GM19025 (cell line): ENCODE data around the gene ALK.

Experiments used
- ATAC-seq: cut with Tn5 transposase; IDR thresholded peaks from one replicate; pipeline ENCODE4 v1.9.1; 2021; ENCODE audit warnings: mild to moderate bottlenecking, low read depth, moderate library complexity; ENCODE audit not compliant: unreplicated experiment

Gene ALK

DNA sequence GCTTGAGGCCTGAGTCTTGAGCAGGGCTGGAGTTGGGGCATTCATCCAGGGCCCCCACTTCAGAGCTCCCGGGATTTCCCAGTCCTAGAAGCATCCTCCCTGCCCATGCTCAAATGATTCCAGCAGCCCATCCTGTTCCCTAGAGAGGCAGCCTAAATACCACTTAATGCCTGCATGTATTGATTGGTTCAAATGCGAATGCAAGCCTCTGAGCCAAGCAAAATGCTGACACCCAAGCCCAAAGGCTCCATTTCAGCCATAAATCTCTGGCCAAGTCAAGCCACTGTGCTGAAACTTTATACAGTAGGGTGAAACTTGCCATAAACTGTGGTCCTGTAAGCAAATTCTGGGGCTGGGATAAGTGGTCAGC lies 526.4 kb downstream of the ALK start:
- no peak for ATAC-seq

DNA sequence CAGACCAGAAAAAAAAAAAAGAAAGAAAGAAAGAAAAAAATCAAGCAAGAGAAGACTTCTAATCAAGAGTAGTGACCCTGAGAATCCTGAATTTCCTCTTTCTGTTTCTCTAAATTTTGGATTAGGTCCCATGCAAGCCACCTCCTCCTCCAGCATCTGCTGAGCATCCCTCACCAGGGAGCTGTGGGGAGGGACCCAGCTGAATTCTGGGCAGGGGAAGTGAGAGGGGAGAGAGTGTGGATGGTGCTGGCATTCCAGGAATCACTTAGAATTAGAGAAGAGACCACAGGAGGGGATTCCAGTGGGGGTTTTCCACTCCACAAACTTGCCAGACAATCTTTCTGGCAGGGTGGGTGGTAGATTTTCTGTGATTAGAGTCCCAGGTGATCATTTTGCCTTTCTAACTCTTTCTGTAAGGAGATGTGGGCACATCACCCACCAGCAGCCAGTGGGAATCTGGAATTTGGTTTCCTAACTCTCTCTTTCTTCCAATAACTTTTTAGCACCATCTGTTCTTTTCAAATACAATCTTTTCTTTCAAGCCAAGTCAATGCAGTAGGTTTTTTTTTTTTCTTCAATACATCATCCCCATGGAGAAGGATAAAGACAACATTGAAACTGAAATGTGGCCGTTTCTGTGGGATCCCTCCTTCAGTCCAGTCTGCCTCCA lies 526.9 kb downstream of the ALK start:
- no peak for ATAC-seq

DNA sequence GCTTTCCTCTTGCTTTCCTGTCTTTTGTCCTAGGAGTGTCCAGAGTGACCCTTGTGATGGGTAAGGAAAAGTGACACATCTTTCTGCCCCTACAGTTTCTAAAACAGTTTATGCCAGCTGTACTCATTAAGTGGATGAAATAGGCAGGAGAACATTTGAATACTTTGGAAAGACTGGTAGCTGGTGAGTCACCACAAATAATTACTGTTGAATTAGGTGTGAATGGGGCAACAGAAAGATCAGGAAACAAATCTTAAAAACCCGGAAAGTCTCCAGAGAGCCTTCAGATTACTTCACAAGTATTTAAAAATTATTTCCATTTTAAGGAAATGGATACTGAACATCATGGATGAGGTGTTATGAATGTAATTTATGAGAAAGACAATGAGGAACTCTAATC lies 527.7 kb downstream of the ALK start:
- no peak for ATAC-seq

DNA sequence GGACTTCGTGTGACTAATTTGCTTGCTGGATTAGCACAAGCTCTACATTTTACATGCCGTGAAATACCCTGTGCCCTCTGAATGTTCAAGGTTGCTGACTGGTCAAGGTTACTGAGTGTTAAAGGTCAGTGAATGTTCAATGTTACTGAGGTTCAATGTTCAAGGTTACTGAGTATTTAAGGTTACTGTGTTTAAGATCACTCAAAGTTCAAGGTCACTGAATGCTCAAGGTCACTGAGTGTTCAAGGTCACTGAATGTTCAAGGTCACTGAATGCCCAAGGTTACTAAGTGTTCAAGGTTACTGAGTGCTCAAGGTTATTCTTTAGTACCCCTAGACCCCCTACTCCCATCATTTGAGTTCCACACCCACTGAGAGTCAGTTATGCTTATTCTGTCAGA lies 528.6 kb downstream of the ALK start:
- no peak for ATAC-seq

DNA sequence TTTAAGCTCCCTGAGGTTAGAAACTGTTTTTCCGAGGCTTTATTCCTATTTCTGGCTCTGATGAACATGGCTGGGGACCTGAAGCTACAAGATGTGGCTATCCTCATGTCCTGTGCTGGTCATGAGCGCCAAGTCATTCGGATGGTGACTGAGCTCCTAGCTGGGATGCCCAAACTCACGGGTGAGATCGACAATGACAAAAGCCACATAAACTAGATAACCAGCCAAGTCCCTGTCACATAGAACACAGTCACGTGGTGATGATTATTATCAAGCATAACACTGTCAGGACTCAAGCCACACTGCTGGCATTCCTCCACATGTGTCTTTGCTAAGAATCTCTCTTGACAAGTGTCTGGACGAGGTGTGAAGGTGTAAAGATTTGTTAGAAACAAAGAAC lies 531.2 kb downstream of the ALK start:
- ATAC-seq, result no peak

DNA sequence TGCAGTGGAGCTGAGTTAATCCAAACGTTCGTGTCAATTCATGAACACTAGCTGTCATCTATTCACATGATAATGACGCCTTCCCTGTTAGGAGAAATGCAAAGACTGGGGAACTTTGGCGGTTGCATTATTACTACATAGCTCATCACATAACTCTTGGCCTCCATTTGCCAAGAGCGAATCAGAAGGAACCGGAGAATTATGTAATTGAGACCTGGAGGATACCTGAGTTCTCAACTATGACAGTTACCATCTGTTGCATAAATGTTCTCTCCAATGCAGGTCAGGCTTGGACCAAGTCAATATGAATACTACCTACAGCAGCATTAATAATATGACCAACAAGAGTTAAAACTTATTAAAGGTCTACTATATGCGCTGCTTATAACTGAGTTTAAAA lies 531.7 kb downstream of the ALK start:
- no peak for ATAC-seq

DNA sequence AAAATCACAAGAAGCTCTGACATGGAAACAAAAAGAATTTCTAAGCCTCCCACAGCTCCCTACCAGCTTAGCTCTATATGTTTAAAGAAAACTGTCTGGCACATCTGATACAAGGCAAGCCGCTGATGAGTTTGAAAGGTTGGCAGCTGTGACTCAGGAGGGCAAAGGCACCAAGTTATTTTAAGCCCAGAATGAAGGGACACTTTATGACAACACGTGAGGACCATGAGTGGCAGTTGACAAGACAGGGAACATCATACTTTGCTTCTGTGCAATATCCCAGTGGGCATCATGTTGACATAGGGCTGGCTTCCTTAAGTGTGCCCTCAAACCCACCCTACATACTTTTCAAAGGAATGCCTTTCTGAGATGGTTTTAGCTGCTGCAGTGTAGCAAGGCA lies 533.3 kb downstream of the ALK start:
- ATAC-seq, result no peak

DNA sequence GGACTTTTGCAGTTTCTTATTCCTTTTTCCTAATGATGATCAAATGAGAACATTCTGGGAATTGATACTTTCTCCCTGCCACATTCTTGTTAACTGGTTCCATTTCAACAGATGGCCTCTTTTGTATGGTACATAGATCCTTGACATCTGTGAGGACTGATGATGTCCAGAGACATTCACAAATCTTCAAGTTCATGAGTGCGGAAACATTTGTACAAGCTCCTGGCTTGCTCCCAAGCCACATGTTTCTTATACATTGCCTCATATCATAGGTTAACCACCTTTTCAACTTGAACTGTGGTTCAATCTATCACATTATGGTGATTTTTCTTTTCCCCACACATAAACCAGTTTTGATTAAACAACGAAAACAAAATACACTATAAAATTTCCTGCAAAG lies 538.9 kb downstream of the ALK start:
- no peak for ATAC-seq

DNA sequence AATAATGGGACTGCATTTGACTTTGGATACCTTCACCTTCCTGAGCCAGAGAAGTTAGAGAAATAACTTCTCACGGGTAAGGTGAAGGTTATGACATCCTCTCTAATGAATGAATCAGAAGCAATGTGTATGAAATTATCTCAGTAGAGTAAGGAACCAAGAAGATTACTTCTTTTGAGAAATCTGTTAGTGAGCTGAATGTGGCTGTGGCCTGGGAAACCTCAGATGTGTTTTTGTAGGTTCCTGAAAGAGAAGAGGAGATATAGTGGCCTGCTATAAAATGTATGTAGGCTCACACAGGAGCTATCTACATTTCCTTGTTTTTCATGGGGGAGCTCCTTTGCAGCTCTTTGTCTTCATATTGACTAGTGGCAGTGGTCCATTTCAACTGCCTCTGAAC lies 543.6 kb downstream of the ALK start:
- ATAC-seq, result no peak

DNA sequence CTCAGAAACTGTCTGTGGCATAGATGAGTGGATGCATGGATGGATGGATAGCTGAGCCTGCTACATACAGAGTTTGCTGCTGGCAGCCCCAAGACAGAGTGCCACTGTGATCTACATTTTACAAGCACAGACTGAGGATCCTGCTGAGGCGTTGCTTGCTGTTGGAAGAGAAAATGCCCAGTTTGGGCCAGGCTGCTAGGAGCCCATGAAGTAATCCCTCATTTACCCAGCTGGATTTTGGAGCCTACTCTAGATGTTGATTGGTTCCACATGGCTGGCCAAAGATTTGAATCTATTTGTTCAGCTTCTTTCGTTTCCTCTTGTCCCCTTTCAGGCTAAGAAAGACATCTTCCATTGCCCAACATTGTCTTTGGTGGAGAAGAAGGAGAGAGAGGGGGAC lies 544.8 kb downstream of the ALK start:
- ATAC-seq, result no peak

DNA sequence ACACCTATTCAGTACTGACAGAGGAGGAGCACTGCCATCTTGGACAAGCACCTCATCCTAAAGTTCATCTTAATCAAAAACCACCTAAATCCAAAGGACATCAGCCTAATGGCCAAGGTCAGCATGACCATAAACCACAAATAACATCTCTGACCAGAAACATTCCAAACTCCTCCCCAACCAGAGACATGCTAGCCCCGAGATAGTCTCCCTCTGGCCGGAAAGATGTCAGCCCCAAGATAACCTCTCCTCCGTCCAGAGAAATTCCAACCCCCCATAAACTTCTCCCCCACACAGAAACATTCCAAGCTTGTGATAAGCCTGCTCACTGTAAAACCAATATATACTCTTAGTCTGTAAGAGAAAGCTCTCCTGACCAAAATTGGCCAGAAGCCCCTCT lies 545.5 kb downstream of the ALK start:
- ATAC-seq, result no peak

DNA sequence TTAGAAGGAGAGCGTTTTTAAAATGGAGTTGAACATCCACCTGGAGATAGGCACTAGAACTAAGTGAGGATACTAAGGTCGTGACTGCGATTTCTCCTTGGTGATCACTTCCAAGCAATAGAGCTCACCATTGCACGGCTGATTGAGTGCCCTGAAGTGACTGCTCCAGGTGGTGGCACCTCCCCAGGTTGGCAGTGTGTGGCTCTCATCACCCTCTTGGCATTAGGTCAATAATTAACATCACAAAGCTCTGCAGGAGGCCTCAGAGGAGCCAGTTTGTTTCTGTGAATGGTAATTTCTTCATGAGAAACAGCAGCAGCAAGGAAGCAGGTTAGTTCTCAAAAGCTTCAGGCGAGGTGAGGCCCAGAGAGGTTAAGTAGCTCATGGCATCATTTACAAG lies 546.6 kb downstream of the ALK start:
- ATAC-seq, result no peak

DNA sequence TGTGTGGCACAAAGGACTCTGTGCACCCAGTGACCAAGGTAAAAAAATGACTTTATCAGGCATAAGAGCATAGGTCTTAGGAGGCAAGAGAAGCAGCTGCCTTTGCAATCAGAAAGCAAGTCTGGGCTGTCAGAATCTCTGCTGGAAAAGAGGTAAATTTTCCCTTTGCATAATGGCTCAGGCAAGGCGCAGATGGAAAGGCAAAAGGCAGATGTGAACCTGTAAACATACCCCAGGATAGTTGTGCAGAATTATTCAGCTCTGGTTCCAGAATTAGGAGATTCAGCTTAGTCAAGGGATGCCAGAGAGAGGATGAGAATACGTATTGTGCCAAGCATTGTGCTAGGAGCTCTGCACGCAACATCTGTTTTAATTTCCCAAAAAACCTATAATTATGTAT lies 547.5 kb downstream of the ALK start:
- no peak for ATAC-seq

DNA sequence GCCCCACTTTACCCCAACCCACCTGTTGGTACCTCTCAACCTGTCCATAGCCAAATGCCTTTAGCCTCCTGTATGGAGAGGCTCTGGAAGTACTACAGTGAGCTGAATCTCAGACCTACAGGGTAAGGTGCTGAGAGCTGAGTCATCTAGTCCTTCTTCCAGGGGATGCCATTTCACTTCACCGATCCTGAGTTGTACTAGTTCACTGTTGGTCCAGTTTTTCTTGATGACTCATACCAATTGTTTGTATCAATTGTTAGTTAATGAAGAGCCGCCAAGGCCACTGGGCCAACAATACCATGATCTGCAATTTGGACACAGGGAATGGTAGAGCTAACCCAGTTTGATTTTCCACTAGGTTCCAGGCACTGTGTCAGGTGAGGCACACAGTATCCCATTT lies 549.2 kb downstream of the ALK start:
- no peak for ATAC-seq

DNA sequence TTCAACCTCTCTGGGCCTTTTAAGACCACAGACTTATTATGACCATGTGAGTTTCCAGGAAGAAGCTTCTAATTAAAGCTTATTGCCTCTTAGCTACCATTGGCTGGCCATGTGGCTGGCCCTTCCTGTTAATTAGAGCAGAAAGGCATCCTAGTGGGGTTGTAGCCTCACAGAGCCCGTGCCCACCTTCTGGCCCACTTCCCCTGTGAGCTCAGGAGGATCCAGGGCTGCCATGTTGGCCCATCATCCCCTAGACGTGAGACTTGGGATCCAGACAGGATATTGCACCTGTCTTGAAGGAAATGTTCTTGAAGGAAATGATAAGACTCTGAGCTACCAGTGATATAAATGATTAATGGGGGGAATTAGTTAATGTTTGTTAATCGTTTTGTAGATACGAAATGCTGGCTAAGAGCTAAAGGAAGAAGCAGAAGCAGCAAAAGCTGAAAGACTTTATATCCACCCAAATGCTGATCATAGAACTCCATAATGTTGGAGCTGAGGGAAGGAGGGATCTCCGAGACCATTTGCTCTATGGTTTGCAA lies 550.7 kb downstream of the ALK start:
- ATAC-seq, result no peak

DNA sequence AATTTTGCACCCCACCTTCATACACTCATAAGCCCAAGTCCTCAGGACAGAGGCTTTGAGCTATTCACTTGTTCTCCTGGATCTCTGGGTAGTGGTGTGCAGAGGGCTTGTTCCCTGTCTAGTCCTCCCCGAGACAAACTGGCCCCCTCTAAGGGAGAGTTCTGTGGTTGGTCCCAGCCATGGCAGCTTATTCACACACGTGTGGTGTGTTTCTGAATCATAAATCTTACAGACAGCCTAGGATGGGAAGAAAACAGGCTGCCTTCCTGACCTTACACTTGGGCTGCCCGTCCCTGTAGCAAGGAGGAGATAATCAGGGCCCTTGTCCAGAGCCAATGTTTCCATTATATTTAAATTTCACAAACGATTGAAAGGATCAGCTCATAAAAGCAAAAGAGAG lies 551.2 kb downstream of the ALK start:
- ATAC-seq, result no peak

DNA sequence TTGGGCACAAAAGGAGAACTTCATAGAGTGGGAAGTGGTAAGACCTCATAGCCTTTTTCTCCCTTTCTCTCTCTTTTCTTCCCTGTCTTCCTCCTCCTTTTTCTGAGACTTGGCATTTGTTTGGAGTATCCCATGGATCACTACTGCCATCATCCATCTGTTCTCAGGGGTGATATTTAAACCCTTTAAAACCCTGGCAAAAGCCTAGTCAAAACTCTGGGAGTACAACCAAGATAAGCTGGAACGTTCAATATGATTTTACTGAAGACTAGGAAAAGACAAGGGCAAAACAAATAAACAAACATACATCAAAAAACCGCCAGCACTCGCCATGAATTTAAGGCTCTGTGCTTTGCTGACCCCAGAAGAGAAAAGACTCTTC lies 552.7 kb downstream of the ALK start:
- ATAC-seq, result no peak

DNA sequence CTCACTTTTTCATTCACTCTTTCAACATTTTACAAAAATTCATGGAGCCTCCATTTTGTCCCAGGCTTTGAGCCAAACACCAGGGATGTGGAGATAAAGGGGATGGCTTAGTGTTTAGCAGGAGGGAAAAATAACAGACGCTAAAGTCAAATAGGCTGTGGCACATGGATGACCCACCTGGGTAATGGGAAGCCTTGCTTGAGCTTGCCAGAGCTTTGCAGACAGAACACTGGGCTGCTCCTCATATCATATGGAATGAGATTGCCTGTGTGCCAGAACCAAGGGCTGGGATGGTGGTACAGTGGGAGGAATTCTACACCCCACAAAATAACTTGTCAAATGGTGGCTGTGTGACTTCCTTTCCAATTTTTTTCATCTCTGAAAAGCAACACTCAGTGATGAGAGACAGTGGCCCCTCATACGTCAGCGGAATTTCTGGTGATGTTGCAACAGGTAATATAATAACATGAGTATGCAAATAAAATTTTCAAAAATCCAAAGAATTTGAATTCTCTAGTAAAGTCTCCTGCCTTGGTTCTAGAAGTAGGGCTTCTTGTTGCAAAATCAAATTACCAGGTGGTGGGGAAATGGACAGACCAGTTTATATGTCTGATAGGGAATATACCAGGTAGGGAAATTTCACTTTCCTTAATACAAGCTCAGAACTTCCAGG lies 553.3 kb downstream of the ALK start:
- no peak for ATAC-seq

DNA sequence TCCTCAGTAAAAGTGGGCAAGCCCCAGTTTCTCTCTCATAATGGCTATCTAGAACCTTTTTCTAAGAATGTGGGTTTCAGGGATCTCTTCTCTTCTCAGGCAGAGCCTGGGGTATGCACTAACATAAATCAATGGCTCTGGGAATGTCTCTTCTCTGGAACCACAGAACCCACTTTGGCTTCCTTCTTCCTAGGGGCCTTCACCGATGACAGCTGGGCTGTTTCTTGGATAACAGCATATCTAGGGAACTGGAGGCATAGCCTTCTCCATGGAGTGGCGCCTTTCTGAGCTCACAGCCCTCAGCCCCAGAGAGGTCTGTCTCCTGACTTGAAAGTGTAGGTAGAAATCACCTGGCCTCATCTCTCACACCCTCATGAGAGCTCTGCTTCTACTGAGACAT lies 558.3 kb downstream of the ALK start:
- no peak for ATAC-seq

DNA sequence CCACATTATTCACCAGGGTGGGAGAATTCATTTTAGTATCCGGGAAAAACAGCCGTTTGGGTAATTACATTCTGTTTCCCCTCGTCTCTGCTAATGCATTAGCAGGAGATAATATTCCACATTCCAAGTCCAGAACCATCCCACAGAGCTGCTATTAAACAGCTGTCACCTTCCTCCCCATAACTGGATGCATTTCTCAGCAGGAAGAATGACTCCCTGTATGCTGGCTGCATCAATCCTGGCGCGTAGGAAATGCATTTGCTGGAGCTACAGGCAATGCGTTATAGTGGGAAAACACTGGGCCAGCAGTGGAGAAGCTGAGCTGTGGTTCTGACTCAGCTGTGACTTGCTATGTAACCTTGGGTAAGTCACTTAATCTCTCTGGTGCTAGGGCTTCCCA lies 560.2 kb downstream of the ALK start:
- no peak for ATAC-seq

DNA sequence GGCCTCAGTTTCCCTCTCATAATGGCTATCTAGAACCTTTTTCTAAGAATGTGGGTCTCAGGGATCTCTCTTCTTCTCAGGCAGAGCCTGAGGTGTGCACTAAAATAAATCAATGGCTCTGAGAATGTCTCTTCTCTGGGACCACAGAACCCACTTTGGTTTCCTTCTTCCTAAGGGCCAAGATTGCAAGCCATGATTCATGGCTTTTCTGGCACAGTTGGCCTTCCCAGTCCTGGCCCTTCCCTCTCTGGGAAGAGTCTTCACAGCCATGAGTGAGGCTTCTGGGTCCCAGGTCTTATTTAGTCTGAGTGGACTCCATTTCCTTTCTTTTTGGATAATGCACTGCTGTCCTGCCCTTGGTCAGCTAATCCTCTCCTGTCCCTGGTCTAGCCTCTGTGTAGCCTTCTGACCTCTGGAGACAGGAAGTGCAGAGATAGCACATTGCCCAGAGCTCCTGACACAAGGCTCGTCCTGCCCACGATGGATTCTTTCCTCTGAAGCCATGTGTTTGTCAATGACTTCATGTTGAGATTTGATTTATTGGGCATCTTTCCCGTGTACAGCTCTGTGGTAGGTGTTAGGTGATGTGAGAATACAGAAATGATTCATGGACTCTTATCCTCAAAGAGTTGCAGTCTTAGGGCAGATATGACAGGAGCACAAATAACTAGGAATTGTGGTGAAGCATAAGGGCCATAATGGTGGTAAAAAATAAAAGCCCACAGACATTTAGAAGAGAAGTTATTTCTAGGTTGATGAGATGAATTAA lies 561.2 kb downstream of the ALK start:
- no peak for ATAC-seq
